SK-N-SH treated with all-trans-retinoic acid at 6 μM for 48 hours (cell line): Measurements from ENCODE around the gene SNTA1.

Experiments
- OSR1 ChIP-seq: fragments of 250-450 bp; sonication (Bioruptor Pico); IDR thresholded peaks from 2 replicates; pipeline ENCODE4 v1.8.0; 2022; ENCODE audit warnings: moderate library complexity, mild to moderate bottlenecking, inconsistent platforms
- PATZ1 ChIP-seq: fragments of 250-450 bp; sonication (Bioruptor Pico); IDR thresholded peaks from 2 replicates; pipeline ENCODE4 v1.8.0; 2020; ENCODE audit warnings: mild to moderate bottlenecking, moderate library complexity, borderline replicate concordance
- ZNF565 ChIP-seq: fragments of 450-650 bp; formaldehyde crosslinking; conservative IDR thresholded peaks from 2 replicates; pipeline ENCODE4 v1.5.0; 2020; ENCODE audit warnings: low read depth, mild to moderate bottlenecking, moderate library complexity

DNA sequence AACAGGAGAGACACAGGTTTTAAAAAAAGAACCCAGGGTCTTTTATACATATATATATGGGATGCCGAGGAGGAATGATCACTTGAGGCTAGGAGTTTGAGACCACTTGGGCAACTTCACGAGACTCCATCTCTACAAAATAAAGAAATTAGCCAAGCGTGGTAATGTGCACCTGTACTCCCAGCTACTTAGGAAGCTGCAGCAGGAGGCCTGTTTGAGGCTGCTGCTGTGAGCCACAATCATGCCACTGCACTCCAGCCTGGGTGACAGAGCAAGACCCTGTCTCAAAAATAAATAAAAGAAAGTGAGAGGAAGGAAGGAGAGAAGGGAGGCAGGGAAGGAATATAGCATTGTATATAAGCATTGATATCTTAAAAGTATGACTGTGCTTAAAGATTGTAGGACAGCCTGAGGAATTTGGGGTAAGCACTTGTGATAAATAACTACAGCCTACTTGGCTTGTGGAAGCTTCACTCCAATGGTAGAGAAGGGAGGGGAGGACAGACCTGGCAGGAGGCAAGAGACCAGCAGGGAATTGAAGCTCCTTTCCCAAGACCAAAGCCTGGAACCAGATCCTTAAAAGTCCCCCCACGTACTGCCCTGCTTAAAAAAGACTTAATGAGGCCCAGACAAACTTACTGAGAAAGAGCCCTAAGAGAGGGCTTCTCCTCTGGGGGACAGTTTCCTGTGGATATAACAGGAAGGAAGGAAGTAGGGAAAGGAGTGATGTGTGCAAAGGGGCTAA lies 2.5 kb upstream of the SNTA1 start:
- TF ChIP-seq PATZ1 (CRISPR knock-in tag) (no peak), ZNF565 (no peak), OSR1 (CRISPR knock-in tag) (no peak)
